ENCODE measurements around the gene ARL4C.
"Not testable (repeated sequence)": the region's sequence is repeated elsewhere in the genome, so short reads cannot be mapped to it uniquely, and the experiment has no call there.

Gene ARL4C

DNA sequence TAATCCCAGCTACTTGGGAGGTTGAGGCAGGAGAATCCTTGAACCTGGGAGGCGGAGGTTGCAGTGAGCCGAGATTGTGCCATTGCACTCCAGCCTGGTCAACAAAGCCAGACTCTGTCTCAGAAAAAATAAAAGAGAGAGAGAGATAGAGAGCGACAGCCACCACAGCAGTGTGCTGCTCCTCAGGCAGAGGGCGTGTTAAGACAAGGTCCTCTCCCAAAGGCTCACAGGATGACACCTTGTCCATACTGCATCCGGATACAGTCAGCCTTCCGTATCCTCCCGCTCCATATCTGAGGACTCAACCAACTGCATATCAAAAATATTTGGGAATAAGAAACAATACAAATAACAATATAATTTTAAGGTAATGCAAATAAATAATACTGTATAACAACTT, 20.1 kb downstream of the ARL4C start:
- no peak for DNase-seq (ENCODE audit: low spot score)

DNA sequence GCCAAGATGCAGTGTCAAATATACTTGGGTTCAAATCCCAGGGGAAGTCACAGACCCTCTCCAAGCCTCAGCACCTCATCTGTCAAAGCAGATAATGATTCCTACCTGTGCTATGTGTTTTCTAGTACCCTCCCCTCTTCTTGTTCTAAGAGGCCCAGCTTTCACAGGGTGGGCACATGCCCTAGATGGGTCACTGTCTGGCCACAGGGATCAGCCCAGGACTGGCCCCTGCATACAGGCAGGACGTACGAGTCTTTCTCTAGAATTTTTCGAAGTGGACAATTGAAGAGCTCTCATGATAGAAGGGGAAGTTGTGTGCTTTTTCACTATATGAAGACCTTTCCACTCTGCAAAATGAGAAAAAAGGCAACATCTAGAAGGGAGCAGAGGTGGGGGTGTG, 22.2 kb downstream of the ARL4C start:
- DNase-seq (ENCODE audit: low spot score): no peak

GRCh38 chr2:234472155-234472554, 24.7 kb downstream of the ARL4C start:
- DNase-seq (ENCODE audit: low spot score): no peak

- no peak for DNase-seq (ENCODE audit: low spot score)
Observed at GRCh38 chr2:234469972-234470371, 26.9 kb downstream of the ARL4C start.

DNA sequence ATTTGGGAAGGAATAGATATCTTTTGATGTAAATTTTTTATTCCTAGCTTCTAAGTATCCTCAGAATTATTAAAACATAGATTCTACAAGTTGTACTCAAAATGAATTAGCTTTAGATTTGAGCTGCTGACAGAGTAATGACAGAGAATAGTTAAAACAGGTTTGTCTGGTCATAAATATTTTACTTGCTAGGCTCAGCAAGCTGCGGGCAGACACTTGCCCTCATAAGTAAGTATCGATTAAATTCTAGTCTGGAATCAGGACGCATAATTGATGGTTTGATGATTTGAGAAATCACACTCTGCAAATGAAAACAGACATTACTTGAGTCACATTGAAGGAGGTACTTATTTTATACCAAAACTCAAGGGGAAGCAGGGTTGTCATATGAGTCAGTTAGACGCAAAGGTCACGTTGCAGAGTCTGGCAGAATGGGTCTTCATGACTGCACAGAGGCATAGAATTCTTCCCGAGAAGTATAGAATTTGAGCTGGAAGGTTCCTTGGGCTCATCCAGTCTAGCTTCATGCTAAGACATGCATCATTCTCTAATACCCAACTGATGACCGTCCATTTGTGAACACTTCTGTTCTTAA, 27.5 kb downstream of the ARL4C start:
- no peak for DNase-seq (ENCODE audit: low spot score)

DNA sequence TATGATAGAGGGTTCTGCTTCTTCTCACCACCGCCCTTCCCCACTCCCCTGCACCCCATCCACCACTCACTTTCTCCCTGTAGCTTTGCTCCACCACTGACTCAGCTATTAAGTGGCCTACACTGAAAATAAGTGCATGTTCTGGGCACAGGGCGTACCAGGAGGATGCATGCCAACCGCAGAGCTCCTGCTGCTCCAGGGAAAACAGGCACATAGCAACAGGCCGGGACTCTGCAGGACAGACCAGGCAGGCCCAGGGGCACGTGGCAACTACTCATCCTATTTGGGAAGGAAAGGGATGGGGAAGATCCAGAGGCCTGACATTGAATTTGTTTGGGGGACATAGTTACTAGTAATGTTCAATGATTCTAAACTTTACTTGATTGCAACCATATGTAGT, 28.4 kb downstream of the ARL4C start:
- DNase-seq (ENCODE audit: low spot score): no peak

- no peak for DNase-seq (ENCODE audit: low spot score)
Observed at GRCh38 chr2:234467289-234467688, 29.6 kb downstream of the ARL4C start.

DNA sequence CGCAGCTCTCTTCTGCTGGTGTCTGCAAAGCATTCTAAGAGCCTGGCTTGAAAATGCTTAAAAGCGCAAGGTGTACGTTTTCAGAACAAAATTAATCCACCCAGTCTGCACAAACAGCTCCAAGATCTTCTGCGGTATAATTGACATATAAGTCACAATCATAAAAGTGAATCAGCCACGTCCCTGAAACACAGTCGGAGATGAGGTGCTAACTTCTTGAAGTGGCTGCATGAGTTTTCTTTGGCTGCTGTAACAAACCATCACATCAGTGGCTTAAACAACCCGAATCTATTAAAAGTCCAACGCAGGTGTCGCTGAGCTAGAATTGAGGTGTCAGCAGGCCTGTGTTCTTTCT, 32.6 kb downstream of the ARL4C start:
- DNase-seq (ENCODE audit: low spot score): no peak

GRCh38 chr2:234463626-234464290, 33.1 kb downstream of the ARL4C start:
- no peak for DNase-seq (ENCODE audit: low spot score)

DNA sequence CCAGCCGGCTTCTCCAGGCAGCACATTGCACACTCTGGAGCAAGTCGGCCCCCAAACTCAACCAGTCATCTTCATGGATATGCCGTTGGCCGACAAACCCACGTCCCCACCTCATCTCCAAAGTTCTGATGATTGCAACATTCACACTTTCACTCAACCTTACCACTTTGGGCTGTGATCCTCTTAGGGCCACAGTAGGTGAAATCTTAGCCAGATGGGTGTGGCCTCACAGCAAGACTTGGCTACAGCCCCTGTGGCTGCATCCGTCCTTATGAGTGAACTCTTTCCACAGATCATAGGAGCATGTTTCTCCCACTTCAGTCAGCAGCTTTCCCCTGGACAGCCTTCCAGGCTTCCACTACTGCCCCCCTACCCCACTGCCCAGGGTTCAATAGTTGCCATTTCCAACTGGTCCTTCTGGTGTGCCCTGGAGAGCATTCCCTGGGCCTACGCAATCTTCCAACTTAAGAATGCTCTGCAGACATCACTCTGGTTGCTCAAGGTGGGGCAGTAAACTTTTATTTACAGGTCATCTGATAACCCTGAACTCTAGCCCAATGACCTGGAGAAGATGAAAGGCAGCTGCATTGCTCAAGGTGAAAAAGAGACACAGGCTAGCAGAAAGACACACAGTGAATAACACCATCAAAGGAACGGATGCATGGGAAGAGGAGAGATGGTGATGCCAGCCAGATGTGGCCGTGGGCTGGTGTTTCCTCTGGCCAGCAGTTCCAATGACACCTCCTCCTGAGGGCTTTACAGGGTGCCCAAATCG, 34.5 kb downstream of the ARL4C start:
- peak; percentile 23 for DNase-seq (ENCODE audit: low spot score)

DNA sequence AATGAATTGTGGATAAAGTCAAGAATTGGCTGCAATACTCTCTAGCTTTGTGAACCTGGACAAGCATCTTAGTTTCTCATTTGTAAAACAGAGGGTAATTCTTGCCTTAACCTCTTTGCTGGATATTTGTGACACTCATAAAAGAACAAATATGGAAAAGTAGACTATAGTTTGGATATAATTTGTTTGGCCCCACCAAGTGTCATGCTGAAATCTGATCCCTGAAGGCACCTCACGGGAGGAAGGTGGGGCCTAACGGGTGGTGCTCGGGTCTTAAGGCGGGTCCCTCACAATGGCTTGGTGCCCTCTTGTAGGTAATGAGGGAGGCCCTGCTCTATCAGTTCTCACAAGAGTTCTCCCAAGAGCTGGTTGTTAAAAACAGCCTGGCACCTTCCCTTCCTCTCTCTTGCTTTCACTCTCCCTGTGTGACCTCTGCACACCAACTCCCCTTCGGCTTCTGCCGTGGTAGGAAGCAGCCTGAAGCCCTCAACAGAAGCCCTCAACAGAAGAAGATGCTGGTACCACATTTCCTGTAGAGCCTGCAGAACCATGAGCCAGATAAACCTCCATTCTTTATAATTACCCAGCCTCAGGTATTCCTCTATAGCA, 37.4 kb downstream of the ARL4C start:
- no peak for DNase-seq (ENCODE audit: low spot score)

GRCh38 chr2:234458466-234458865, 38.4 kb downstream of the ARL4C start:
- no peak for DNase-seq (ENCODE audit: low spot score)

GRCh38 chr2:234457421-234457820, 39.5 kb downstream of the ARL4C start:
- no peak for DNase-seq (ENCODE audit: low spot score)

GRCh38 chr2:234455246-234455645, 41.6 kb downstream of the ARL4C start:
- not testable (repeated sequence) for DNase-seq (ENCODE audit: low spot score)

DNA sequence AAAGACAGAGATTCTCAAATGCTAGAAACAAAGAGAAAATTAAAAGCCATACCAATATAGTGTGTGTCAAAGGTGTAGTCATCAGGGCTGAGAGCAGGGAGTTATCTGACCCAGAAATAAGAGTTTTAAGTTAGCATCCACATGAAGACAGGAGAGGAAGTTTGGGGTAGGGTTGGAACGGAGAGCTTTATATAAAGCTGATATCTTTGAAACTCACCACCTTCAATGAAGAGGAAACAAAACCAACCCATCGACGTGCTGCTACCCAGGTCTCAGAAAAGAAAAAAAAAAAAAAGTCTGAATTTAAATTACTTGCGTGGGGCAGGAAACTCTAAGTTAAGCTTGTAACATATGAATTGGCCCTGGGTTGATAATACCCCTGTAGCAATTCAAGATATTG, 42.4 kb downstream of the ARL4C start:
- DNase-seq (ENCODE audit: low spot score): no peak

DNA sequence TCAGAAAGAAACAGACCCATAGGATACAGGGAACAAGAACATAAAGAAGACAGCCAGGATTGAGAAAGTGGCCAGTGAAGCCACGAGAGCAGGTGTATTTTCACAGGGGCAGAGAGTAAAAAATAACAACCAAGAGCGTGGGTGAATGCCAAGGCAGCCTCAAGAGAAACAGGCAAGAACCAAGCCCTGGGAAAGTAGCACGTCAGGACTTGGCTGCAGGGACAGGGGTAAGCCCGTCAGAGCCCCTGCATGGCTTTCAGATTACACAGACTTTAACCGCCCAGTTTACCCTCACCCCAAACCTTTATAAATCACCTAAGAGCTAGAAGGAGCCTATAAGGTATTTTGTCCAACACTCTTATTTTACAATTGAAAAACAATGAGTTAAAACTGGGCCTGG, 43.7 kb downstream of the ARL4C start:
- DNase-seq (ENCODE audit: low spot score): no peak

- DNase-seq (ENCODE audit: low spot score): no peak
Observed at GRCh38 chr2:234451852-234452625, 44.8 kb downstream of the ARL4C start.

DNA sequence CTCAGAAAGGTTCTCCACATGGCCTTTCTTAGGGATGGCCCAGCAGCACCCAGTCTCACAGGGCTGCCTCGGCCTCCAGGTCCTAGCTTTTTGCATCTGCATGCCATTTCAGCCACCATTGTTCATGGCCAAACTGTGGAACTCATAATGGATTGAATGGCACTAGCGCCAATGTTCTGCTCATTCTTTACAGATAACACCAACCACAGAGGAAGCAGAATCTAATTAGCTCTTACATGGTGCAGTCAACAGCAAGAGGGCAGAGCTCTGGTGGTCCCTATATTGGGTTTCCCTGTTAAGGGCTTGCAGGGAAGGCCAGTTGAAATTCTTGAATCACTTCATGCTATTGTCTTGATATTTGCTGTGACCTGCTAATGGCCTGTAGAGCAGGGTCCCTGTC, 45.6 kb downstream of the ARL4C start:
- DNase-seq (ENCODE audit: low spot score): no peak

DNA sequence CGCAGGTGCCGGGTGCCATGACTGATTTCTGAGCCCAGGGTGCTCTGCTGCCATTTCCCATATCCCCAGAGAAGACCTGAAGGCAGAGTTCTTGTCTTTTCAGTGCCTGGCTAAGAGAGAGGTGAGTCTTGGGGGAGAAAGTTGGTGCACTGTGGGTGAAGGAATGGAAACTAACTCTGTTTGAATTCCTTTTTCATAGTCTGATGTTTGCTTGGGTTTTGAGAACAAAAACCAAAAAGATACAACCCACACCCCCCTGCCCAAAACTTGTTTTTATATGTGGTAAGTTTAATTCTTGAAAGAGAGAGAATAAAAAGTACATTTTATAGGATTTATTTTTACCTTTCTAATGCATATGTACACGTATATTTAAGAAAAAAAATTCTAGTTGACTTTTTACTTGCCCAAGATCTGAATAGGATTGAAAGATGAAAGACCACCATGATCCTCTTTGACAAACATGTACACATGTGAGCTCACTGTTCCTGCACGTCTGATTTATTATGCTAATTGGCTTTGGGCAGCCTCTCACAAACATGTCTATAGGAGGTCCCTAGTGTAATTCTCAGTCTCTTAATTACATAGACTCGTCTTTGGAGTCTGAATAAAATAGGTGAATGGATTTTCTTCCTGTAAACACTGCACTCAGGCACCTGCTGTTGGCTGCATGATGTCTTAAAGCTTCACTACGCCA, 46.3 kb downstream of the ARL4C start:
- no peak for DNase-seq (ENCODE audit: low spot score)

DNA sequence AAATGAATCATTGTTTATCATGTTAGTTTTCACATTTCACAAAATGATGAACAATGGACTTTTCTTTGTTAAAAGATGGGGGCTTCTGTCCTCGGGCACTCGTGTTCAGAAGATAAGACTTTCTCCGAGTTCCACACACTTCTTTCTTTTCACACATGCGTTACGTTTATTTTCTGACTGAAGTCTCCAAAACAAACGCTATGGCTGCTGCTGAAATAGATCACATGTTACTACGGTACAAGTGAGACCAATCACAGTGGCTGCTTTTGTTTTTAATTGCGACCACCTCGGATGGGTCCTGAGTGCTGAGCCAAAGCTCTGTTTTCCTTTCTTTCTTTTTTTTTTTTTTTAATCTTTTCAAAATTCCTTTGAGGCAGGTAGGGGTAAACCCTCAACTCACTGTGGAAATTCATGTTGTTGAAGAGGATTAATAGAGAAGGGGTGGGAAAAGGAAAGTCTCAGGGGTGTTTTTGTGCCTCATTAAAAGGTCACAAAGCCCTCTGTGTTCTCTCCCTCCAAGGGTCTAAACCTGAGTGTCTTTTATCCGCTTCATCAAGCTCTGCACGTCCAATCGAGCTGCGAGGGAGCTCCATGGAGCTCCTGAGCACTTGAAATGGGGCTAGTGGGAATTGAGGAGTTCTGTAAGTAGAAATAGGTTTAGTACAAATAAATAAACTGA, 48.2 kb downstream of the ARL4C start:
- DNase-seq (ENCODE audit: low spot score): no peak

GRCh38 chr2:234447963-234448362, 48.9 kb downstream of the ARL4C start:
- DNase-seq (ENCODE audit: low spot score): no peak

Measured in HuH-7 (cell line).